ENCODE results near the gene HORMAD2. TPM values are rescaled to one million over a fixed set of nuclear protein-coding genes. Genes with fewer than 3 reads are reported as not detected.
"Not testable (repeated sequence)": the region's sequence is repeated elsewhere in the genome, so short reads cannot be mapped to it uniquely, and the experiment has no call there.

HORMAD2 gene
- polyA plus RNA-seq, 4 donors: not detected

DNA sequence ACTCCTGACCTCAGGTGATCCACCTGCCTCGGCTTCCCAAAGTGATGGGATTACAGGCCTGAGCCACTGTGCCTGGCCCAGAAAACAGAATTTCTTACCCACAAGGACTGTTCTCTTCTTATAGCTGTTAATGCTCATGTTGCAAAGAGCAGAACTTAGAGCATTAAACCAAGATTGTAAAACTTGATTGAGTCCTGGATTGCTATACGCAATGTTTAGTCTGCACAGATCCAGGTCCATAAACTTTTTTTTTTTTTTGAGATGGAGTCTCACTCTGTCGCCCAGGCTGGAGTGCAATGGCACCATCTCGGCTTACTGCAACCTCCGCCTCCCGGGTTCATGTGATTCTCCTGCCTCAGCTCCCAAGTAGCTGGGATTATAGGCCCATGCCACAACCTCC lies 19.2 kb upstream of the HORMAD2 start:
- H3K27ac ChIP-seq (ENCODE audit: low read depth in 1 of 3, low read length in 2 of 3); H3K4me3 ChIP-seq (ENCODE audit: low read depth in 1 of 3, low read length in 3 of 3); H3K27me3 ChIP-seq (ENCODE audit: control insufficient read depth in 3 of 3, insufficient read depth in 3 of 3, low read length in 3 of 3); H3K36me3 ChIP-seq (ENCODE audit: control insufficient read depth in 3 of 3, insufficient read depth in 2 of 3, low read depth in 1 of 3, low read length in 3 of 3); FAIRE-seq: not testable (repeated sequence)
- peaks cover 0 to 18% (median 2%) of the 10 kb centered on the region in 3 donors for H3K4me1 ChIP-seq (ENCODE audit: control insufficient read depth in 3 of 3, insufficient read depth in 2 of 3, low read depth in 1 of 3, low read length in 2 of 3)
- peaks cover 0 to 21% of the 10 kb centered on the region in 2 donors for H3K9me3 ChIP-seq (ENCODE audit: control insufficient read depth in 2 of 2, insufficient read depth in 1 of 2, low read depth in 1 of 2, low read length in 1 of 2)
- peak in 1 of 2 donors; percentile 31 for DNase-seq
- 93 to 98% (median 95%) methylated on average over 6 of the region's 6 CpGs for WGBS, 3 donors

GRCh38 chr22:30062259-30062658 lies 18.0 kb upstream of the HORMAD2 start:
- H3K27me3 ChIP-seq (ENCODE audit: control insufficient read depth in 3 of 3, insufficient read depth in 3 of 3, low read length in 3 of 3): no peaks in the 10 kb centered on the region
- peaks cover 0 to 18% of the 10 kb centered on the region in 2 donors for H3K9me3 ChIP-seq (ENCODE audit: control insufficient read depth in 2 of 2, insufficient read depth in 1 of 2, low read depth in 1 of 2, low read length in 1 of 2)
- H3K27ac ChIP-seq (ENCODE audit: low read depth in 1 of 3, low read length in 2 of 3): peak overlapping the region in 1 of 3 donors; percentile 71
- no peaks in the 10 kb centered on the region for H3K36me3 ChIP-seq (ENCODE audit: control insufficient read depth in 3 of 3, insufficient read depth in 2 of 3, low read depth in 1 of 3, low read length in 3 of 3)
- FAIRE-seq (no peak), DNase-seq (peak in 1 of 2 donors; percentile 36)
- WGBS, 3 donors: 57 to 67% (median 64%) methylated on average over 3 of the region's 3 CpGs
- H3K4me1 ChIP-seq (ENCODE audit: control insufficient read depth in 3 of 3, insufficient read depth in 2 of 3, low read depth in 1 of 3, low read length in 2 of 3): peaks cover 0 to 18% (median 2%) of the 10 kb centered on the region in 3 donors
- no peak overlapping the region for H3K4me3 ChIP-seq (ENCODE audit: low read depth in 1 of 3, low read length in 3 of 3)

DNA sequence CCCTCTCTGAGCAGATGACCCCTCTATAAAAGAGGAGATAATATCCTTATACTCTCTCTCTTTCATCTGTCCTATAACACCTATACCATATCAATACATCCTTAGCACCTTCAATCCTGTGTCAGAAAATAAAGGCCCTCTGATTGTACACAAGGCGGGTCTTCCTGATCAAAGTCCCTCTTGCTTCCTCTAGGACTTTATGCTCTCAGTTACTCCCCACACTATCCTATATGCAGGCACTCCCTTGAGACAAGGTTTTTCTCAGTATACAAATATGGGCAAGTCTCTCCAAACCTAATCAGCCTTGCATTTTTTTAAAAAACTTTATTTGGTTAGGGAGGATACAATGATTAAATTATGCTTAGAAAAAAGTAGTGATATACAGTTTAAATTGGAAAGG lies 17.3 kb upstream of the HORMAD2 start:
- Histone ChIP-seq H3K9me3 (ENCODE audit: control insufficient read depth in 2 of 2, insufficient read depth in 1 of 2, low read depth in 1 of 2, low read length in 1 of 2) (peaks cover 0 to 15% of the 10 kb centered on the region in 2 donors), H3K4me3 (ENCODE audit: low read depth in 1 of 3, low read length in 3 of 3) (no peak overlapping the region), H3K27ac (ENCODE audit: low read depth in 1 of 3, low read length in 2 of 3) (peak overlapping the region in 1 of 3 donors; percentile 71), H3K27me3 (ENCODE audit: control insufficient read depth in 3 of 3, insufficient read depth in 3 of 3, low read length in 3 of 3) (no peaks in the 10 kb centered on the region), H3K4me1 (ENCODE audit: control insufficient read depth in 3 of 3, insufficient read depth in 2 of 3, low read depth in 1 of 3, low read length in 2 of 3) (peaks cover 0 to 18% (median 2%) of the 10 kb centered on the region in 3 donors), H3K36me3 (ENCODE audit: control insufficient read depth in 3 of 3, insufficient read depth in 2 of 3, low read depth in 1 of 3, low read length in 3 of 3) (no peaks in the 10 kb centered on the region)
- FAIRE-seq: peak; percentile 77
- peak; percentile 67 to 82 for DNase-seq
- 12 to 56% (median 29%) methylated on average over 1 of the region's 1 CpG for WGBS, 3 donors

GRCh38 chr22:30064172-30064571 lies 16.1 kb upstream of the HORMAD2 start:
- H3K4me3 ChIP-seq (ENCODE audit: low read depth in 1 of 3, low read length in 3 of 3): no peak overlapping the region
- H3K36me3 ChIP-seq (ENCODE audit: control insufficient read depth in 3 of 3, insufficient read depth in 2 of 3, low read depth in 1 of 3, low read length in 3 of 3): no peaks in the 10 kb centered on the region
- peaks cover 0 to 15% of the 10 kb centered on the region in 2 donors for H3K9me3 ChIP-seq (ENCODE audit: control insufficient read depth in 2 of 2, insufficient read depth in 1 of 2, low read depth in 1 of 2, low read length in 1 of 2)
- DNase-seq (no peak), FAIRE-seq (no peak)
- peaks cover 0 to 18% (median 2%) of the 10 kb centered on the region in 3 donors for H3K4me1 ChIP-seq (ENCODE audit: control insufficient read depth in 3 of 3, insufficient read depth in 2 of 3, low read depth in 1 of 3, low read length in 2 of 3)
- no peak overlapping the region for H3K27ac ChIP-seq (ENCODE audit: low read depth in 1 of 3, low read length in 2 of 3)
- H3K27me3 ChIP-seq (ENCODE audit: control insufficient read depth in 3 of 3, insufficient read depth in 3 of 3, low read length in 3 of 3): no peaks in the 10 kb centered on the region

GRCh38 chr22:30073743-30074142 lies 6.5 kb upstream of the HORMAD2 start:
- Histone ChIP-seq H3K36me3 (ENCODE audit: control insufficient read depth in 3 of 3, insufficient read depth in 2 of 3, low read depth in 1 of 3, low read length in 3 of 3) (no peaks in the 10 kb centered on the region), H3K9me3 (ENCODE audit: control insufficient read depth in 2 of 2, insufficient read depth in 1 of 2, low read depth in 1 of 2, low read length in 1 of 2) (peaks cover 0 to 3% of the 10 kb centered on the region in 2 donors), H3K27me3 (ENCODE audit: control insufficient read depth in 3 of 3, insufficient read depth in 3 of 3, low read length in 3 of 3) (no peaks in the 10 kb centered on the region), H3K27ac (ENCODE audit: low read depth in 1 of 3, low read length in 2 of 3) (no peak overlapping the region), H3K4me1 (ENCODE audit: control insufficient read depth in 3 of 3, insufficient read depth in 2 of 3, low read depth in 1 of 3, low read length in 2 of 3) (peaks cover 0 to 5% (median 0%) of the 10 kb centered on the region in 3 donors), H3K4me3 (ENCODE audit: low read depth in 1 of 3, low read length in 3 of 3) (no peak overlapping the region)
- FAIRE-seq: no peak
- DNase-seq: no peak
- 76 to 87% (median 82%) methylated on average over 2 of the region's 2 CpGs for WGBS, 3 donors

DNA sequence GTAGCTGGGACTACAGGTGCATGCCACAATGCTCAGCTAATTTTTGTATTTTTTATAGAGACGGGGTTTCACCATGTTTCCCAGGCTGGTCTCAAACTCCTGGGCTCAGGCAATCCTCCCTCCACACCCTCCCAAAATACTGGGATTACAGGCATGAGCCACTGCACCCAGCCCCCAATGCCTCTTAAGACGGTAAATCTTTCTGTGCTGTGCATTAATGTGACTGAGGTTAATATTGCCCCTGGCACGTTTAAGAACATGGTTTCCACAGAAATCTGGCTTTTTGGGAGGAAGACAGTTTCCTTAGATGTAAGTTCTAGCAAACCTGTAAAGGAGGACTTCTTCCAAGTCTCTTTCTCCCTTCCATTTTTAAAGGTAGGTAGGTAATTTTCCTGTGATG lies 6.1 kb upstream of the HORMAD2 start:
- WGBS, 3 donors: 76 to 79% (median 78%) methylated on average over 3 of the region's 3 CpGs
- Histone ChIP-seq H3K4me3 (ENCODE audit: low read depth in 1 of 3, low read length in 3 of 3) (no peak overlapping the region), H3K4me1 (ENCODE audit: control insufficient read depth in 3 of 3, insufficient read depth in 2 of 3, low read depth in 1 of 3, low read length in 2 of 3) (peaks cover 0 to 5% (median 0%) of the 10 kb centered on the region in 3 donors), H3K27me3 (ENCODE audit: control insufficient read depth in 3 of 3, insufficient read depth in 3 of 3, low read length in 3 of 3) (no peaks in the 10 kb centered on the region), H3K36me3 (ENCODE audit: control insufficient read depth in 3 of 3, insufficient read depth in 2 of 3, low read depth in 1 of 3, low read length in 3 of 3) (no peaks in the 10 kb centered on the region), H3K9me3 (ENCODE audit: control insufficient read depth in 2 of 2, insufficient read depth in 1 of 2, low read depth in 1 of 2, low read length in 1 of 2) (peaks cover 0 to 3% of the 10 kb centered on the region in 2 donors), H3K27ac (ENCODE audit: low read depth in 1 of 3, low read length in 2 of 3) (no peak overlapping the region)
- DNase-seq: no peak
- no peak for FAIRE-seq

- WGBS, 3 donors: 87 to 93% (median 88%) methylated on average over 3 of the region's 3 CpGs
- H3K4me1 ChIP-seq (ENCODE audit: control insufficient read depth in 3 of 3, insufficient read depth in 2 of 3, low read depth in 1 of 3, low read length in 2 of 3): peaks cover 0 to 5% (median 0%) of the 10 kb centered on the region in 3 donors
- no peaks in the 10 kb centered on the region for H3K36me3 ChIP-seq (ENCODE audit: control insufficient read depth in 3 of 3, insufficient read depth in 2 of 3, low read depth in 1 of 3, low read length in 3 of 3)
- no peaks in the 10 kb centered on the region for H3K27me3 ChIP-seq (ENCODE audit: control insufficient read depth in 3 of 3, insufficient read depth in 3 of 3, low read length in 3 of 3)
- H3K9me3 ChIP-seq (ENCODE audit: control insufficient read depth in 2 of 2, insufficient read depth in 1 of 2, low read depth in 1 of 2, low read length in 1 of 2): peaks cover 0 to 3% of the 10 kb centered on the region in 2 donors
- FAIRE-seq: no peak
- no peak overlapping the region for H3K4me3 ChIP-seq (ENCODE audit: low read depth in 1 of 3, low read length in 3 of 3)
- H3K27ac ChIP-seq (ENCODE audit: low read depth in 1 of 3, low read length in 2 of 3): no peak overlapping the region
- no peak for DNase-seq
Measured at GRCh38 chr22:30074994-30075393, 5.3 kb upstream of the HORMAD2 start.

DNA sequence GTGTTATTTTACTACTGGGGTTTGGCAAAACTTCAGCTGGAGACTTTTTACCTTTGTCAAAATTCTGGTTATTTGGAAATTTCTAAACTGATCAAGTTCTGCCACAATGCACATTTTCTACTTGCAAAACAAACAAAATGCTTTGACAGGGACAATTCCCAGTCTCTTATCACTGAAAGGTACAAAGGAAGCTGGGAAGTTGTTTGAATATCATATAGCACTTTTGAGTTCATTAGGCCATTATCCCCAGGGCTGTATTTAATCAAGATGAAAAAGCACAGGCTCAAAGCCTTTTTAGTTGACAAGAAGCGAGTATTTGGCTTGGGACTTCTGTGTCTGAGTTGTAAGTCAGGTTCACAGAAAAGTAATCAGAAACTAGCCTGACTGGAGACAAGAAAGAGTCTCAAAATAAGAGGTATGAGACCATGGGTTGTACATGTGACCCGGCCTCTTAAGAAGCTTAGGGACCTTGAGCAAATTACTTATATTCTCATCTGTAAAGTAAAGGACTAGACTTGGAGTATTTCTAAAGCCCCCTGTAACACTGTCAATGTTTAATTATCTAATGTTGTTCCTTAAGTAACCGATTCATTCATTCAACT lies 2.9 kb upstream of the HORMAD2 start:
- peak in 1 of 2 donors; percentile 39 for DNase-seq
- WGBS, 3 donors: 63 to 73% (median 69%) methylated on average over 3 of the region's 3 CpGs
- peaks cover 0 to under 1% of the 10 kb centered on the region in 2 donors for H3K9me3 ChIP-seq (ENCODE audit: control insufficient read depth in 2 of 2, insufficient read depth in 1 of 2, low read depth in 1 of 2, low read length in 1 of 2)
- peak overlapping the region in 1 of 3 donors; percentile 2 for H3K27ac ChIP-seq (ENCODE audit: low read depth in 1 of 3, low read length in 2 of 3)
- no peak for FAIRE-seq
- no peak overlapping the region for H3K4me3 ChIP-seq (ENCODE audit: low read depth in 1 of 3, low read length in 3 of 3)
- H3K36me3 ChIP-seq (ENCODE audit: control insufficient read depth in 3 of 3, insufficient read depth in 2 of 3, low read depth in 1 of 3, low read length in 3 of 3): no peaks in the 10 kb centered on the region
- peaks cover 0 to 4% (median 0%) of the 10 kb centered on the region in 3 donors for H3K27me3 ChIP-seq (ENCODE audit: control insufficient read depth in 3 of 3, insufficient read depth in 3 of 3, low read length in 3 of 3)
- H3K4me1 ChIP-seq (ENCODE audit: control insufficient read depth in 3 of 3, insufficient read depth in 2 of 3, low read depth in 1 of 3, low read length in 2 of 3): peaks cover 0 to 9% (median 0%) of the 10 kb centered on the region in 3 donors

Data from small intestine (tissue), 7 donors.